NT2/D1 (cell line): ENCODE data around the gene SYT5.

ENCODE experiments used
- DNase-seq: peaks from one replicate; pipeline ENCODE4 v3.0.0-alpha.2; 2011; ENCODE audit warnings: low read depth, low spot score
- H3K27me3 ChIP-seq: 2 replicates; pipeline ENCODE4 v1.6.0; 2011; ENCODE audit warnings: mild to moderate bottlenecking; ENCODE audit not compliant: insufficient read length, insufficient read depth
- H3K36me3 ChIP-seq: 2 replicates; pipeline ENCODE4 v1.6.1; 2011; ENCODE audit warnings: mild to moderate bottlenecking, low read length, mixed read lengths; ENCODE audit not compliant: insufficient read depth, insufficient read length
- H3K4me1 ChIP-seq: 2 replicates; pipeline ENCODE4 v1.5.1; 2011; ENCODE audit not compliant: insufficient read depth, insufficient read length
- H3K4me3 ChIP-seq: 2 replicates; pipeline ENCODE4 v1.5.1; 2011; ENCODE audit warnings: low read depth; ENCODE audit not compliant: insufficient read length
- H3K9ac ChIP-seq: 2 replicates; pipeline ENCODE4 v1.6.0; 2011; ENCODE audit warnings: low read depth; ENCODE audit not compliant: insufficient read length
- H3K9me3 ChIP-seq: 2 replicates; pipeline ENCODE4 v1.5.1; 2011; ENCODE audit warnings: mild to moderate bottlenecking, low read length; ENCODE audit not compliant: insufficient read depth
- SUZ12 ChIP-seq: IDR thresholded peaks from 2 replicates; pipeline ENCODE4 v1.6.1; 2011; ENCODE audit not compliant: insufficient read length, insufficient read depth; ENCODE audit errors: extremely low read depth
- YY1 ChIP-seq: IDR thresholded peaks from 2 replicates; pipeline ENCODE4 v1.6.1; 2011; ENCODE audit not compliant: insufficient read length, insufficient read depth
- ZNF274 ChIP-seq: IDR thresholded peaks from 2 replicates; pipeline ENCODE4 v1.6.1; 2011; ENCODE audit warnings: mild to moderate bottlenecking, low read depth, low read length

Gene SYT5

GRCh38 chr19:55181740-55182139, 1.7 kb upstream of the SYT5 start:
- peaks cover 35% of the 10 kb centered on the region for H3K27me3 ChIP-seq
- no peak overlapping the region for H3K9ac ChIP-seq
- no peaks in the 10 kb centered on the region for H3K9me3 ChIP-seq
- DNase-seq: no peak
- no peaks in the 10 kb centered on the region for H3K4me1 ChIP-seq
- no peaks in the 10 kb centered on the region for H3K36me3 ChIP-seq
- TF ChIP-seq ZNF274 (no peak), SUZ12 (no peak), YY1 (no peak)
- H3K4me3 ChIP-seq: no peak overlapping the region

DNA sequence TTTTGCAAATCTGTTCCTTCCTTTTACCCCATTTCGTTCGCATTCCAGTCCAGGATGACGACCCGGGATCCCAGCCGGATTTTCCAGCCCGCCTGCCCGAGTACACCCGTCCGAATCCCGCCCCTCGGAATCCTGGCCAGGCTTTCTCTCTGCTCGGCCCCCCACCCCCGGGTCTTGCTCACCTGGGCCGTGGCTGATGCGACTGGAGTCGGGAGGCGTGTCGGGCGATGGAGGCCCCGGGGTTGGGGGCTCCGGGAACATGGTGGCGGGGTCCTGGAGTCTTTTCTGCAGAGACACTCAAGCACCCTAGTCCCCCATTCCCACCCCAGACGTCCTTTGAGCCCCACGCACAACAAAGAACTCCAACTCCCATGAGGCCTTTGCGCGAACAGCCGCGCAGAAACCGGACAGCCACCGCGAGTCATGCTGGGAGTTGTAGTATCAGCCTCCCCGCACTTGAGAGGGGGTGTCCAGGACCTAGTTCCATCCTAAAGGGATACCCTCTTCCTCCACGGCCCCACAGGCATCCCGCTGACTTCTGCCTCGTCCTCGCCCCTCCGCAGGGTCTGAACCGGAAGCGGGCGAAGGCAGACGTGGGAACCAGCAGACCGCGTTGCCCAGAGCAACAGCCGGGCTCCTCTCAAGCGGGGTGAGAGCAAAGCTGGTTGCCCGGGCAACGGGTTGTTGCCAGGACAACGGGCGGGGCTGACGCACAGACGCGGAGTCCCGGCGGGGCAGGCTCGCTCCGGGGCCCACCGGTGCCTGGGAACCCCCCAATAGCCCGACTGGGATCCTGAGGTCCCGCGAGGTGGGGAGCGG, 1.1 kb downstream of the SYT5 start:
- no peaks in the 10 kb centered on the region for H3K9me3 ChIP-seq
- H3K36me3 ChIP-seq: no peaks in the 10 kb centered on the region
- peak; percentile 78 for DNase-seq
- peaks cover 35% of the 10 kb centered on the region for H3K27me3 ChIP-seq
- peak overlapping the region; percentile 56 for H3K9ac ChIP-seq
- H3K4me1 ChIP-seq: peaks cover 9% of the 10 kb centered on the region
- H3K4me3 ChIP-seq: peak overlapping the region; percentile 37
- no peak for TF ChIP-seq YY1
- no peak for TF ChIP-seq ZNF274
- TF ChIP-seq SUZ12: no peak

GRCh38 chr19:55176076-55176475, 4.0 kb downstream of the SYT5 start:
- Histone ChIP-seq H3K4me3 (no peak overlapping the region), H3K9me3 (no peaks in the 10 kb centered on the region), H3K9ac (no peak overlapping the region), H3K4me1 (peaks cover 12% of the 10 kb centered on the region), H3K27me3 (peaks cover 36% of the 10 kb centered on the region), H3K36me3 (no peaks in the 10 kb centered on the region)
- TF ChIP-seq ZNF274 (no peak), SUZ12 (no peak), YY1 (no peak)
- no peak for DNase-seq

DNA sequence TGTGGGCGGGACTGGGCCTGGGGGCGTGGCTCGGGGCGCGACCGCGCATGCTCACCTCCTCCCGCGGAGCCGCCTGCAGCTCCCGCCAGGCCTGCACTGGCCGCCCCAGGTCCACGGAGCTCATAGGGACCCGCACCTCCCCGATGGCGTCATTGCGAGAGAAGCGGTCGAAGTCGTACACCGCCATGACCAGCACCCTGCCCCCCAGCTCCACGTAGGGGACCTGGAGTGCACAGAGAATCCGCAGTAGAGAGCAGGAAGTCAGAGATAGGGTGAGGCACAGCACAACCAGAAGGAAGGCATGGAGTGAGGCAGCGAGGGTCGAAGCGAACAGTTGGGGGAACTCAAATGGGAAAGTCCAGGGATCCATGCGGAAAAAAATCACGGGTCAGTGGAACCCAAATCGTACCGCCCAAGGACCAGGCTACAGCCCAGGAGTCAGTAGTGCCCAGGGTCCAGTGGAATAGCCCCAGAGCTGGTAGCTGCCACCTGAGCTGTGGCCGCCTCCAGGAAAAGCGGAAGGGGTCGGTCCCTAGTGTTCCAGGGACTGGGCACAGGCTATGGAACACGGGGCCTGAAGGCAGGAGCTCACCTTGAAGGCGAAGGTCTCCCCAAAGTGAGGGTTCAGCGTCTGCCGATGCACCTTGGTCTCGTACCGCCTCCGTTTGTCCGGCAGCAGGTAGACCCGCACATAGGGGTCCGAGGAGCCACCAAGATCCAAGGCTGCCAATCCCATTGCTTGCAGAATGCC, 4.8 kb downstream of the SYT5 start:
- no peak overlapping the region for H3K9ac ChIP-seq
- peaks cover 35% of the 10 kb centered on the region for H3K27me3 ChIP-seq
- TF ChIP-seq ZNF274 (no peak), SUZ12 (no peak), YY1 (no peak)
- H3K36me3 ChIP-seq: no peaks in the 10 kb centered on the region
- H3K4me1 ChIP-seq: peaks cover 12% of the 10 kb centered on the region
- H3K4me3 ChIP-seq: no peak overlapping the region
- H3K9me3 ChIP-seq: no peaks in the 10 kb centered on the region
- DNase-seq: no peak

- H3K4me3 ChIP-seq: no peak overlapping the region
- no peaks in the 10 kb centered on the region for H3K9me3 ChIP-seq
- H3K4me1 ChIP-seq: peaks cover 12% of the 10 kb centered on the region
- H3K36me3 ChIP-seq: no peaks in the 10 kb centered on the region
- TF ChIP-seq SUZ12 (no peak), YY1 (no peak)
- H3K9ac ChIP-seq: no peak overlapping the region
- DNase-seq: no peak
- peaks cover 33% of the 10 kb centered on the region for H3K27me3 ChIP-seq
Observed at GRCh38 chr19:55174425-55175116, 5.5 kb downstream of the SYT5 start.

- no peak for DNase-seq
Observed at GRCh38 chr19:55173714-55174409, 6.2 kb downstream of the SYT5 start.

More at GRCh38 chr19:55173714-55174409, 6.2 kb downstream of the SYT5 start:
- H3K27me3 ChIP-seq: peaks cover 28% of the 10 kb centered on the region
- TF ChIP-seq YY1 (no peak), SUZ12 (no peak), ZNF274 (no peak)
- no peaks in the 10 kb centered on the region for H3K36me3 ChIP-seq
- H3K4me3 ChIP-seq: peak overlapping the region; percentile 62
- H3K9me3 ChIP-seq: no peaks in the 10 kb centered on the region
- H3K9ac ChIP-seq: peak overlapping the region; percentile 67
- peaks cover 12% of the 10 kb centered on the region for H3K4me1 ChIP-seq
